Activated T-helper 9 cell treated with anti-CD3 and anti-CD28 coated beads, Interleukin-2, amount 50 U/mL, for 16 hours (primary cell): ENCODE data around the gene GPR176.

Experiments used
- DNase-seq: peaks from one replicate; pipeline ENCODE4 v3.0.0-alpha.2; 2020; ENCODE audit warnings: low read depth

Gene GPR176

GRCh38 chr15:39919748-39920509 is at the start of gene GPR176:
TSS of gene GPR176 (minus strand) at chr15:39920266. CDS start at chr15:39920026, 240 bp downstream.
- DNase-seq: peak; percentile 6

GRCh38 chr15:39969002-39969394 is 48.9 kb upstream of the GPR176 start:
- DNase-seq: no peak

- DNase-seq: no peak
These were observed 48.4 kb upstream of the GPR176 start for GRCh38 chr15:39968273-39969001.

- DNase-seq: no peak
These were observed 46.5 kb upstream of the GPR176 start for GRCh38 chr15:39966521-39966920.

- no peak for DNase-seq
These were observed 43.7 kb upstream of the GPR176 start for GRCh38 chr15:39963786-39964185.

- no peak for DNase-seq
These were observed 41.0 kb upstream of the GPR176 start for GRCh38 chr15:39961051-39961450.

- no peak for DNase-seq
These were observed 40.3 kb upstream of the GPR176 start for GRCh38 chr15:39960411-39960810.

- no peak for DNase-seq
These were observed 39.3 kb upstream of the GPR176 start for GRCh38 chr15:39959411-39959810.

- no peak for DNase-seq
These were observed 37.4 kb upstream of the GPR176 start for GRCh38 chr15:39957481-39957880.

GRCh38 chr15:39953521-39953920 is 33.5 kb upstream of the GPR176 start:
- DNase-seq: no peak

GRCh38 chr15:39951561-39951960 is 31.5 kb upstream of the GPR176 start:
- no peak for DNase-seq

GRCh38 chr15:39948817-39949216 is 28.8 kb upstream of the GPR176 start:
- no peak for DNase-seq

GRCh38 chr15:39947401-39948197 is 27.5 kb upstream of the GPR176 start:
- no peak for DNase-seq

GRCh38 chr15:39946862-39947261 is 26.8 kb upstream of the GPR176 start:
- no peak for DNase-seq

GRCh38 chr15:39944726-39945125 is 24.7 kb upstream of the GPR176 start:
- DNase-seq: no peak

GRCh38 chr15:39942753-39943150 is 22.7 kb upstream of the GPR176 start:
- DNase-seq: no peak

GRCh38 chr15:39942101-39942752 is 22.2 kb upstream of the GPR176 start:
- no peak for DNase-seq

GRCh38 chr15:39939487-39940452 is 19.7 kb upstream of the GPR176 start:
- DNase-seq: no peak

GRCh38 chr15:39937696-39938095 is 17.6 kb upstream of the GPR176 start:
- DNase-seq: no peak

GRCh38 chr15:39936681-39937080 is 16.6 kb upstream of the GPR176 start:
- no peak for DNase-seq

GRCh38 chr15:39936187-39936586 is 16.1 kb upstream of the GPR176 start:
- DNase-seq: no peak
